ENCODE results near the gene PTPRM. TPM values are rescaled to one million over a fixed set of nuclear protein-coding genes. Genes with fewer than 3 reads are reported as not detected.

PTPRM gene
- total RNA-seq, 1 donor from 2014 or later, result 42.1 TPM

DNA sequence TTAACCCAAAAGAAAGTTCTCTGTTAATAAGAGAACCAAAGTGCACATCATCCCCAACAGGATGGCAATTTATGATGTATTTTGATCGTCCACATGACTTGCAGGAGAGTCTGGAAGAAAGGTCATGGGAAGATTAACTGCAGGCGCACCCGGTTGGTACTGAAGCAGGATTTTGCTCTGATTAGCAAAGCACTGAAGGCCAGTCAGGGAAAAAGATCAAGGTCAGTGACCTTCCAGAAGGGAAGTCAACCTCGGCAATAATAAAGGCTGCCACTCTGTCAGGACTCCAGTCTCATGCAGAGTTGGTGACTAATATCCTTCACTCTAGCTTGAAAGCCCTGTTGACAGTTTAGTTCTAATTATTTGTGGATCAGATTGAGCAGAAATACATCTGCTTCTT, 609.4 kb downstream of the PTPRM start:
- DNase-seq (ENCODE audit: low read depth) (no peak), FAIRE-seq (no peak)
- H3K36me3 ChIP-seq (ENCODE audit: control insufficient read depth, insufficient read depth, low read length), result no peaks in the 10 kb centered on the region
- no peak overlapping the region for H3K4me3 ChIP-seq (ENCODE audit: low read depth, low read length)
- TF ChIP-seq CTCF (IDR thresholded peaks at IDR 0.05; ENCODE audit: insufficient read depth, low read length, severe bottlenecking), result no peak
- H3K27me3 ChIP-seq (ENCODE audit: control insufficient read depth, insufficient read depth, low read length), result no peaks in the 10 kb centered on the region

- FAIRE-seq (peak; percentile 81), DNase-seq (ENCODE audit: low read depth) (peak; percentile 67)
- H3K27me3 ChIP-seq (ENCODE audit: control insufficient read depth, insufficient read depth, low read length), result no peaks in the 10 kb centered on the region
- H3K4me3 ChIP-seq (ENCODE audit: low read depth, low read length), result no peak overlapping the region
- no peaks in the 10 kb centered on the region for H3K36me3 ChIP-seq (ENCODE audit: control insufficient read depth, insufficient read depth, low read length)
- TF ChIP-seq CTCF (IDR thresholded peaks at IDR 0.05; ENCODE audit: insufficient read depth, low read length, severe bottlenecking), result no peak
These were observed 610.4 kb downstream of the PTPRM start for GRCh38 chr18:8177330-8178016.

GRCh38 chr18:8186413-8186812, 619.3 kb downstream of the PTPRM start:
- Histone ChIP-seq H3K4me3 (ENCODE audit: low read depth, low read length) (no peak overlapping the region), H3K36me3 (ENCODE audit: control insufficient read depth, insufficient read depth, low read length) (no peaks in the 10 kb centered on the region), H3K27me3 (ENCODE audit: control insufficient read depth, insufficient read depth, low read length) (no peaks in the 10 kb centered on the region)
- DNase-seq (ENCODE audit: low read depth) (no peak), FAIRE-seq (no peak)
- TF ChIP-seq CTCF (IDR thresholded peaks at IDR 0.05; ENCODE audit: insufficient read depth, low read length, severe bottlenecking), result no peak

DNA sequence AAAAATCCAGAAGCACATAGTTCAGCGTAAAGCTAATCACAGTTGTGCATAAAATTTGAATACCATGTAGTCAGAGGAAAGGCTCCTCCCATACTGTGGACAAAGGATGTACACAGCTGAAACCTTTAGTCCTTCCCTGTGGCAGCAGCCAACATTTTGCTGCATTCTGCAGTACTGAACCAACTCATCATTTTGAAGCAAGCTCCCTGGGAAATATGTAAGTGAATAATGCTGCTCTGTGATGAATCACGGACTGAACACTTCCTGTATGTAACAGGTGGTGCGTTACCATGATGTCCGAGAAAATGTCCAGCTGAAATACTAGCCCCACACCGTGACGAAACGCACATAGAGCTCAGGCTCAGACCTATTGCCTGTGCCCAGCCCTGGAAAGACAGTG, 621.1 kb downstream of the PTPRM start:
- peak; percentile 18 for DNase-seq (ENCODE audit: low read depth)
- no peak for TF ChIP-seq CTCF (IDR thresholded peaks at IDR 0.05; ENCODE audit: insufficient read depth, low read length, severe bottlenecking)
- no peak for FAIRE-seq
- H3K4me3 ChIP-seq (ENCODE audit: low read depth, low read length), result no peak overlapping the region
- no peaks in the 10 kb centered on the region for H3K27me3 ChIP-seq (ENCODE audit: control insufficient read depth, insufficient read depth, low read length)
- H3K36me3 ChIP-seq (ENCODE audit: control insufficient read depth, insufficient read depth, low read length), result no peaks in the 10 kb centered on the region

GRCh38 chr18:8190980-8191379, 623.9 kb downstream of the PTPRM start:
- TF ChIP-seq CTCF (IDR thresholded peaks at IDR 0.05; ENCODE audit: insufficient read depth, low read length, severe bottlenecking), result no peak

DNA sequence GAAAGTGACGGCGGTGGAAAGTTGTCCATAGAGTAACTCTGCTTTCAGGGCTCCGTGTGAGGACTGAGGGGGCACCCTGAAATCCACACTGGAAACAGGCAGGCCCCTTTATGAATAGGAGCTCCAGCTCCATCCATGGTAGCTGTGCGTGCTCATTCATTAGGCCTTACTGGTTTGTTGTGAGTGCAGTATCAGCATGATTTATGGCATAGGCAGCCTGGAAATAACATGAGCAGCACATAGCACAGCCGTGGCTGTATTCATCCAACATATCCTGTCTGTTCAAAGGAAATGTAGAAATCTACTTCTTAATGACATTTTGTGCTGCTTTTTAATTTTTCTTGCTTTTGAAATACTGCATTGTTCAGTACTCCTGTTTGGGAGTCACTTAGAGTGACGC, 627.3 kb downstream of the PTPRM start:
- H3K4me3 ChIP-seq (ENCODE audit: low read depth, low read length), result no peak overlapping the region
- DNase-seq (ENCODE audit: low read depth) (no peak), FAIRE-seq (no peak)
- peaks cover 1% of the 10 kb centered on the region for H3K36me3 ChIP-seq (ENCODE audit: control insufficient read depth, insufficient read depth, low read length)
- no peaks in the 10 kb centered on the region for H3K27me3 ChIP-seq (ENCODE audit: control insufficient read depth, insufficient read depth, low read length)
- no peak for TF ChIP-seq CTCF (IDR thresholded peaks at IDR 0.05; ENCODE audit: insufficient read depth, low read length, severe bottlenecking)

More at GRCh38 chr18:8190980-8191379, 623.9 kb downstream of the PTPRM start:
- Histone ChIP-seq H3K36me3 (ENCODE audit: control insufficient read depth, insufficient read depth, low read length) (no peaks in the 10 kb centered on the region), H3K4me3 (ENCODE audit: low read depth, low read length) (no peak overlapping the region), H3K27me3 (ENCODE audit: control insufficient read depth, insufficient read depth, low read length) (no peaks in the 10 kb centered on the region)
- DNase-seq (ENCODE audit: low read depth), result no peak
- no peak for FAIRE-seq

Measured in bronchial epithelial cell (primary cell).